GM10248 (cell line): ENCODE measurements around the gene KLHL6.

Source experiments
- CTCF ChIA-PET: fragments of 300-600 bp; sonication (Branson Sonifier 250); formaldehyde crosslinking; extraction: SDS; loops from one replicate; lab custom pipeline; 2021; ENCODE audit warnings: antibody characterized with exemption; lab: Yijun Ruan, JAX
- POLR2A ChIA-PET: fragments of 350-650 bp; sonication (Branson Sonifier 250); formaldehyde crosslinking; extraction: SDS; loops from one replicate; lab custom pipeline; 2020; ENCODE audit warnings: antibody characterized with exemption; lab: Yijun Ruan, JAX
- DNase-seq: peaks from one replicate; pipeline ENCODE4 v3.0.0; 2012; ENCODE audit errors: extremely low spot score
- CTCF ChIP-seq: IDR thresholded peaks from 2 replicates; pipeline ENCODE4 v1.5.1; 2012; ENCODE audit warnings: mild to moderate bottlenecking, low read depth; ENCODE audit errors: extremely low read depth, missing control alignments, control extremely low read depth

KLHL6 gene

DNA sequence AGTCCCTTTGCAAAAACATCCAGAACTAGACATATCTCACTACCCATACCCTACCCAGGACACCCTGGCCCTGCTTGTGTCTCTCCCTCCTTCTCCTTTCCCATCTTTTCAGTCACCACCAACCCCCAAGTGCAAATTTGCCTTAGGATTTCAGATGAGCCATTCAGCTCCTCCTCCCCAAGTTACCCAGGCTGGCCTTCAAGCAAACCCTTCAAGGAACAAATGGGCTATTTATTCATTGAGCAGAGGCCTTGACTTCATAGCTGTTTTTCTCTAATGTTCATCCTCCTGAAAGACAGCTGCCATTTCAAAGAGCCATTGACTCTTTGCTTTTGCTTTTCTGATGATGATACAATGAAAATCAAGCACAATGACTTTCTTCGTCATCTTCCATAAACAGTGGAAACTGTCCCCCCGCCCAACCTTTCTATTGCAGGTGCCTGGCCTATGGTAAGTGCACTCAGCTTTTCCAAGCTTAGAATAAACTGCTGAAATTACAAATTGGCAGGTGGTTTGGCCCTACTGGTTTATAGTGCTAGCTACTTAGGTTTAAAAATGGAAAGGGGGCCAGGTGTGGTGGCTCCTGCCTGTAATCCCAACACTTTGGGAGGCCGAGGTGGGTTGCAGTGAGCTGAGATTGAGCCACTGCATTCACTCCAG, 26.1 kb upstream of the KLHL6 start:
- ChIA-PET POLR2A (interaction anchor here (1.4 kb wide), 1 partner anchor 55 kb away, joined by 3 read pairs; no protein-coding TSS in a partner anchor), CTCF (interaction anchor here (0.6 to 3.1 kb wide), 11 partner anchors 10 to 488 kb away, joined by 3 to 16 read pairs (median 5); partner anchors contain the start of gene PARL)
- TF ChIP-seq CTCF = no peak
- no peak for DNase-seq

- POLR2A ChIA-PET = interaction anchor here (1.4 kb wide), 1 partner anchor 56 kb away, joined by 3 read pairs; no protein-coding TSS in a partner anchor
These were observed 24.7 kb upstream of the KLHL6 start for GRCh38 chr3:183579967-183580900.

GRCh38 chr3:183578179-183578578, 22.7 kb upstream of the KLHL6 start:
- no peak for DNase-seq
- POLR2A ChIA-PET = no interaction called here
- CTCF ChIA-PET = interaction anchor here (0.9 to 4.7 kb wide), 7 partner anchors 11 to 306 kb away, joined by 3 to 26 read pairs (median 4); partner anchors contain the start of gene PARL
- TF ChIP-seq CTCF = no peak

More at GRCh38 chr3:183579967-183580900, 24.7 kb upstream of the KLHL6 start:
- TF ChIP-seq CTCF = no peak
- peak; percentile 35 for DNase-seq
- CTCF ChIA-PET = interaction anchor here (0.8 to 3.1 kb wide), 12 partner anchors 8 to 305 kb away, joined by 3 to 16 read pairs (median 5); partner anchors contain the start of gene PARL

GRCh38 chr3:183577346-183577745, 21.8 kb upstream of the KLHL6 start:
- POLR2A ChIA-PET = no interaction called here
- no peak for TF ChIP-seq CTCF
- CTCF ChIA-PET = interaction anchor here (1.1 to 4.7 kb wide), 5 partner anchors 13 to 307 kb away, joined by 3 to 26 read pairs (median 4); partner anchors contain the start of gene PARL
- no peak for DNase-seq

GRCh38 chr3:183576487-183577107, 21.1 kb upstream of the KLHL6 start:
- no peak for TF ChIP-seq CTCF
- no peak for DNase-seq
- POLR2A ChIA-PET = no interaction called here
- CTCF ChIA-PET = interaction anchor here (1.3 to 4.7 kb wide), 2 partner anchors 14 to 308 kb away, joined by 3 to 26 read pairs; partner anchors contain the start of gene PARL
